Heart left ventricle (tissue), 16 donors: ENCODE measurements around the gene DHX35. TPM values are rescaled to one million over a fixed set of nuclear protein-coding genes. Genes with fewer than 3 reads are reported as not detected.

Source experiments
- ATAC-seq, 4 donors: fragments of 200-7000 bp; cut with Tn5 transposase; one replicate each; pipeline ENCODE4 v1.9.1; 2020 to 2022; ENCODE audit warnings: moderate library complexity in 4 of 4, mild to moderate bottlenecking in 3 of 4, moderate number of reproducible peaks in 1 of 4
- DNase-seq, 5 donors: peaks; one replicate each; pipeline ENCODE4 v3.0.0-alpha.2; 2020
- H3K27ac ChIP-seq, 12 donors: fragments of 200-600 bp; sonication (generic) in 4 of 12; one replicate each; pipeline versions ENCODE4 v1.5.0 to v1.8.0; 2016 to 2022; ENCODE audit warnings: mild to moderate bottlenecking in 2 of 12
- H3K27me3 ChIP-seq, 9 donors: fragments of 200-600 bp; sonication (generic) in 2 of 9; one replicate each; pipeline versions ENCODE4 v1.5.1 to v1.8.0; 2016 to 2022; ENCODE audit warnings: mild to moderate bottlenecking in 3 of 9
- H3K36me3 ChIP-seq, 9 donors: fragments of 200-600 bp; sonication (generic) in 2 of 9; one replicate each; pipeline versions ENCODE4 v1.5.0 to v1.8.0; 2018 to 2022; ENCODE audit warnings: mild to moderate bottlenecking in 2 of 9
- H3K4me1 ChIP-seq, 12 donors: fragments of 200-600 bp; sonication (generic) in 4 of 12; one replicate each; pipeline versions ENCODE4 v1.5.0 to v1.8.0; 2016 to 2022; ENCODE audit warnings: mild to moderate bottlenecking in 3 of 12
- H3K4me3 ChIP-seq, 12 donors: fragments of 200-600 bp; sonication (generic) in 4 of 12; one replicate each; pipeline versions ENCODE4 v1.5.0 to v1.8.0; 2017 to 2022; ENCODE audit warnings: mild to moderate bottlenecking in 9 of 12, moderate library complexity in 4 of 12
- H3K9me3 ChIP-seq, 12 donors: fragments of 200-600 bp; sonication (generic) in 4 of 12; one replicate each; pipeline versions ENCODE4 v1.5.0 to v1.8.0; 2016 to 2022; ENCODE audit warnings: mild to moderate bottlenecking in 1 of 12
- POLR2A ChIP-seq, 2 donors: fragments of 450-650 bp; IDR thresholded peaks; one replicate each; pipeline ENCODE4 v1.6.1; 2017; ENCODE audit warnings: antibody characterized with exemption in 2 of 2, mild to moderate bottlenecking in 2 of 2, moderate library complexity in 2 of 2
- WGBS, 4 donors: extraction: QIAGEN DNeasy Blood & Tissue Kit in 2 of 4; methylation state at CpG; one replicate each; pipeline versions ENCODE4 v1.1.5 to v1.1.7; 2013 to 2018; 5-methylcytosine and 5-hydroxymethylcytosine counted together
- intact Hi-C, 10 donors: fragments of 100-400 bp; cut with DNase I; formaldehyde crosslinking; loops; one replicate each; pipeline versions ENCODE4 v1.11.1 to v1.14.2; 2022
- polyA plus RNA-seq, 2 donors: library from polyadenylated mRNA; stranded (reverse); fragments of 200-250 nt; gene quantifications; one replicate each; pipeline ENCODE4 v1.2.3, GENCODE V29; 2013
- total RNA-seq, 9 donors: library from RNA; depleted of rRNA in 2 of 9; stranded (reverse); fragments of >200 nt in 2 of 9; fragmentation: NEBNext Ultra II Directional in 3 of 9; extraction: Animal tissue kit (Norgen Biotek cat#: 25700) in 3 of 9; gene quantifications; one replicate each; pipeline versions ENCODE4 v1.1.0 to v1.2.4, GENCODE V29; 2016 to 2023
- TF ChIP-seq, protein P1 (sequence below), 12 donors: fragments of 200-600 bp; sonication (generic) in 4 of 12; IDR thresholded peaks; one replicate each; pipeline versions ENCODE4 v1.5.0 to v1.8.0; 2018 to 2022; ENCODE audit warnings: antibody characterized with exemption in 12 of 12, mild to moderate bottlenecking in 5 of 12
- donor health status: ischemic (EF 13 %, LVEDD 7.1; RV severe dilation, severe dysfunction).
- donor health status: healthy with polysubstance abuse.
- donor health status: DM: no; HTN: yes; CAD: no.
- donor health status: DM: no; HTN: no; CAD: no.
- donor health status: ischemic (EF 25% LVEDD 6.9; RV normal size, moderate dysfunction).
- donor health status: ischemic (EF 25% LVEDD 5.7; RV mildly dilated, moderate dysfunction).
- donor health status: healthy.
- donor health status: DM: yes; HTN: yes; CAD: no.
- donor health status: ischemic (EF 35%, LVEDD 5.7; RV mildly dilated, moderate dysfunction).
- donor health status: nonischemic (EF 11% LVEDD 7.7; RV severe dilation, severe dysfunction).
- donor health status: DM: yes; HTN: yes; CAD: no.
- donor health status: PGD.
- donor health status: ischemic (EF 29% LVEDD 5.4; RV normal size, mild dysfunction).
- donor health status: nonischemic (EF 23%, LVEDD 6.1; RV moderate dilation, normal function).

DHX35 gene
- total and polyA plus RNA-seq, 11 donors, result 6.0 to 41.7 (median 11.1) TPM

GRCh38 chr20:38927902-38928578, 34.1 kb upstream of the DHX35 start:
- TF ChIP-seq POLR2A (IDR thresholded peaks at IDR 0.05), result no peak
- TF ChIP-seq, protein P1, sequence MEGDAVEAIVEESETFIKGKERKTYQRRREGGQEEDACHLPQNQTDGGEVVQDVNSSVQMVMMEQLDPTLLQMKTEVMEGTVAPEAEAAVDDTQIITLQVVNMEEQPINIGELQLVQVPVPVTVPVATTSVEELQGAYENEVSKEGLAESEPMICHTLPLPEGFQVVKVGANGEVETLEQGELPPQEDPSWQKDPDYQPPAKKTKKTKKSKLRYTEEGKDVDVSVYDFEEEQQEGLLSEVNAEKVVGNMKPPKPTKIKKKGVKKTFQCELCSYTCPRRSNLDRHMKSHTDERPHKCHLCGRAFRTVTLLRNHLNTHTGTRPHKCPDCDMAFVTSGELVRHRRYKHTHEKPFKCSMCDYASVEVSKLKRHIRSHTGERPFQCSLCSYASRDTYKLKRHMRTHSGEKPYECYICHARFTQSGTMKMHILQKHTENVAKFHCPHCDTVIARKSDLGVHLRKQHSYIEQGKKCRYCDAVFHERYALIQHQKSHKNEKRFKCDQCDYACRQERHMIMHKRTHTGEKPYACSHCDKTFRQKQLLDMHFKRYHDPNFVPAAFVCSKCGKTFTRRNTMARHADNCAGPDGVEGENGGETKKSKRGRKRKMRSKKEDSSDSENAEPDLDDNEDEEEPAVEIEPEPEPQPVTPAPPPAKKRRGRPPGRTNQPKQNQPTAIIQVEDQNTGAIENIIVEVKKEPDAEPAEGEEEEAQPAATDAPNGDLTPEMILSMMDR (IDR thresholded peaks at IDR 0.05), result no peak
- H3K4me1 ChIP-seq, result peaks cover 5 to 35% (median 10%) of the 10 kb centered on the region in 12 donors
- H3K27ac ChIP-seq, result peak overlapping the region in 1 of 12 donors; percentile 73
- 58 to 65% (median 61%) methylated on average over 5 of the region's 5 CpGs for WGBS, 4 donors
- H3K36me3 ChIP-seq, result no peaks in the 10 kb centered on the region
- DNase-seq (no peak), ATAC-seq (no peak)
- no peaks in the 10 kb centered on the region for H3K9me3 ChIP-seq
- no peaks in the 10 kb centered on the region for H3K27me3 ChIP-seq
- H3K4me3 ChIP-seq, result peak overlapping the region in 1 of 12 donors; percentile 76
- intact Hi-C loops, result loop anchor here in 9 of 10 donors (2.0 to 5.0 kb wide), 4 partner anchors 34 to 121 kb away; partner anchors contain the start of gene DHX35 (in 3 of the 9)

GRCh38 chr20:38930242-38930569, 31.9 kb upstream of the DHX35 start:
- Histone ChIP-seq H3K4me3 (no peak overlapping the region), H3K9me3 (no peaks in the 10 kb centered on the region), H3K27ac (peak overlapping the region in 1 of 12 donors; percentile 73), H3K27me3 (no peaks in the 10 kb centered on the region), H3K36me3 (no peaks in the 10 kb centered on the region), H3K4me1 (peaks cover 5 to 35% (median 10%) of the 10 kb centered on the region in 12 donors)
- no peak for TF ChIP-seq POLR2A (IDR thresholded peaks at IDR 0.05)
- TF ChIP-seq, protein P1 (IDR thresholded peaks at IDR 0.05), result no peak
- ATAC-seq, result no peak
- WGBS, 4 donors, result 88 to 96% (median 92%) methylated on average over 1 of the region's 1 CpG
- no peak for DNase-seq
- intact Hi-C loops, result no loop called here

DNA sequence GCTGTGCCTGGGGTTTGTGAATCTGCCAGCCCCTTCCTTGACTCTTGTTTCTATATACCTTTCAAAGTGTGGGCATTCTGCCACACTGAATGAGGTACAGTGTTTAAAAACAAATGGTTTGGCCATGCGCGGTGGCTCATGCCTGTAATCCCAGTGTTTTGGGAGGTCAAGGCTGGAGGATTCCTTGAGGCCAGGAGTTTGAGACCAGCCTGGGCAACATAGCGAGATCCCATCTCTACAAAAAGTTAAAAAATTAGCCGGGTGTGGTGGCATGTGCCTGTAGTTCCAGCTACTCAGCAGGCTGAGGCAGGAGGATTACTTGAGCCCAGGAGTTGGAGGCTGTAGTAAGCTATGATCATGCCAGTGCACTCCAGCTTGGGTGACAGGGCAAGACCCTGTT, 30.2 kb upstream of the DHX35 start:
- WGBS, 4 donors, result 94 to 98% (median 96%) methylated on average over 4 of the region's 4 CpGs
- TF ChIP-seq, protein P1 (IDR thresholded peaks at IDR 0.05), result no peak
- no peak for TF ChIP-seq POLR2A (IDR thresholded peaks at IDR 0.05)
- H3K4me1 ChIP-seq, result peaks cover under 1 to 21% (median 3%) of the 10 kb centered on the region in 12 donors

DNA sequence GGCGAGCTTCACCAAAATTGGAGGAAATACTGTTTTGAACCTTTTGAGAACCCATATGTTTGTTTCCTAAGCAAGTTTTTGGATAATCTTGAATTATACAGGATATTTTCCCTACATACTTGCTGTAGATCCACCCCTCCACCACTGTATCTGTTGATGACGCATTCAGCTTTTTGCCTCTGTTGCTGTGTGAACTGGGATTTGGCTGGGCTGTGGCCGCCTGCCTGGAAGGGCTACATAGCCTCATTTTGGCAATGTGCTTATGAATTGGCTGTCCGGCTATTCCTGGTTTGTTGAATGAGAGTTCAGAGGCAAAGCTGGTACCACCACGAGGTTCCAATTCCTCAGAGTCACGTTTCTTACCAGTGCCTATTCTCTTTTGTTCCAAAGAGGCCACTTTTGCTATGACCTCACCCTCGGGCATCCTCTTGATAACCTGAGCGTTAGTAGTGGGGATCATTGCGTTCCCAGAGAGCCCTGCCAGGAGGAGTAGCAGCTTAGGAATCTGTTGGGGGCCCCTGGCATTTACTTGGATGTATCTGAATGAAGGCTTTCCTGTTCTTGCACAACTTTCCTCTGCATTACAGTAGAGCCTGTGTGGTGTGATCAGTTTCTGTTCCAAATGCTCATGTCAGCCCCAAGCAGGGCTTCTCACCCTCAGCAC, 29.6 kb upstream of the DHX35 start:
- intact Hi-C loops, result no loop called here
- 62 to 73% (median 70%) methylated on average over 9 of the region's 9 CpGs for WGBS, 4 donors
- DNase-seq (no peak), ATAC-seq (peak in 1 of 4 donors; percentile 36)
- peaks cover 0 to 15% (median 0%) of the 10 kb centered on the region in 12 donors for H3K4me1 ChIP-seq
- H3K36me3 ChIP-seq, result no peaks in the 10 kb centered on the region
- no peaks in the 10 kb centered on the region for H3K9me3 ChIP-seq
- H3K27me3 ChIP-seq, result no peaks in the 10 kb centered on the region
- no peak overlapping the region for H3K4me3 ChIP-seq
- H3K27ac ChIP-seq, result peak overlapping the region in 1 of 12 donors; percentile 73
- no peak for TF ChIP-seq POLR2A (IDR thresholded peaks at IDR 0.05)
- TF ChIP-seq, protein P1 (IDR thresholded peaks at IDR 0.05), result no peak

More for the DNA sequence above, 30.2 kb upstream of the DHX35 start:
- DNase-seq (no peak), ATAC-seq (no peak)
- H3K27me3 ChIP-seq, result no peaks in the 10 kb centered on the region
- peak overlapping the region in 1 of 12 donors; percentile 73 for H3K27ac ChIP-seq
- H3K36me3 ChIP-seq, result no peaks in the 10 kb centered on the region
- intact Hi-C loops, result no loop called here
- no peak overlapping the region for H3K4me3 ChIP-seq
- no peaks in the 10 kb centered on the region for H3K9me3 ChIP-seq
